ENCODE measurements around the gene CEACAM16.

GRCh38 chr19:44759083-44759804, 60.3 kb downstream of the CEACAM16 start:
- TF ChIP-seq CTCF (IDR thresholded peaks at IDR 0.05; ENCODE audit: low read depth, low read length, poor library complexity, severe bottlenecking) (no peak), EZH2phosphoT487 (IDR thresholded peaks at IDR 0.05; ENCODE audit: borderline replicate concordance, low read length) (no peak)
